ENCODE data around the gene NFASC. TPM values are rescaled to one million over a fixed set of nuclear protein-coding genes. Genes with fewer than 3 reads are reported as not detected.

NFASC gene
- total RNA-seq, 4 donors from 2014 or later: 7.9 to 68.7 (median 32.7) TPM

- intact Hi-C loops (cut with DNase I; ENCODE audit: low total_unique reads): no loop called here
- H3K27ac ChIP-seq: no peak overlapping the region
Measured at GRCh38 chr1:205016584-205016983, 145.9 kb downstream of the NFASC start.

GRCh38 chr1:205017001-205017400, 146.3 kb downstream of the NFASC start:
- H3K4me3 ChIP-seq: no peak overlapping the region
- no peaks in the 10 kb centered on the region for H3K27me3 ChIP-seq
- TF ChIP-seq CTCF (IDR thresholded peaks at IDR 0.05) (no peak), POLR2A (IDR thresholded peaks at IDR 0.05) (no peak)
- DNase-seq: no peak
- intact Hi-C loops (cut with DNase I; ENCODE audit: low total_unique reads): no loop called here
- no peaks in the 10 kb centered on the region for H3K36me3 ChIP-seq
- H3K4me1 ChIP-seq: peaks cover 0 to 7% of the 10 kb centered on the region in 2 donors
- no peak overlapping the region for H3K27ac ChIP-seq
- no peaks in the 10 kb centered on the region for H3K9me3 ChIP-seq

More at GRCh38 chr1:205016584-205016983, 145.9 kb downstream of the NFASC start:
- Histone ChIP-seq H3K4me1 (peaks cover 0 to 7% of the 10 kb centered on the region in 2 donors), H3K36me3 (no peaks in the 10 kb centered on the region), H3K4me3 (no peak overlapping the region), H3K9me3 (no peaks in the 10 kb centered on the region), H3K27me3 (no peaks in the 10 kb centered on the region)
- no peak for TF ChIP-seq POLR2A (IDR thresholded peaks at IDR 0.05)
- no peak for TF ChIP-seq CTCF (IDR thresholded peaks at IDR 0.05)
- no peak for DNase-seq

DNA sequence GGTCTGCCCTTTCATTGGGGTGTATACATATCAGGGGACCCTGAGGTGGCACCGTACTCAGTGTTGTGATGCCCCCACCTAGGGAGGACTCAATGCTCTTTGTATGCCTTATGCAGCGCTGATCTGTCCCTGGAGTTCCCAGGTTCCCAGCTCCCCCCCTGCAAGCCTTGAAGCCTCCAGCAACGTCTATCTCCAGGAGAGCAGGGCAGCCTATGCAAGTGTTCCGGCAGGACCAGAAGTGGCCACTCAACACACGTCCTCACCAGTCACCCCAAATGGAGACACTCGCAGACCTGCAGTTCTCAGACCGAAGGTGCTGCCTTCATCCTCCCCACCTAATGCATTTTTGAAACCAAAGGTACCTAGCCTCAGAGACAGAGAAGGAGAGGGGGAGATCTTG, 147.1 kb downstream of the NFASC start:
- no peaks in the 10 kb centered on the region for H3K36me3 ChIP-seq
- intact Hi-C loops (cut with DNase I; ENCODE audit: low total_unique reads): no loop called here
- TF ChIP-seq CTCF (IDR thresholded peaks at IDR 0.05) (no peak), POLR2A (IDR thresholded peaks at IDR 0.05) (no peak)
- H3K4me3 ChIP-seq: no peak overlapping the region
- no peaks in the 10 kb centered on the region for H3K9me3 ChIP-seq
- H3K27ac ChIP-seq: no peak overlapping the region
- no peak for DNase-seq
- no peaks in the 10 kb centered on the region for H3K27me3 ChIP-seq
- peaks cover 0 to 7% of the 10 kb centered on the region in 2 donors for H3K4me1 ChIP-seq

- Histone ChIP-seq H3K9me3 (no peaks in the 10 kb centered on the region), H3K4me1 (peaks cover 0 to 7% of the 10 kb centered on the region in 2 donors), H3K27ac (no peak overlapping the region), H3K4me3 (no peak overlapping the region), H3K36me3 (no peaks in the 10 kb centered on the region), H3K27me3 (no peaks in the 10 kb centered on the region)
- TF ChIP-seq CTCF (IDR thresholded peaks at IDR 0.05) (no peak), POLR2A (IDR thresholded peaks at IDR 0.05) (no peak)
- intact Hi-C loops (cut with DNase I; ENCODE audit: low total_unique reads): no loop called here
- DNase-seq: no peak
Measured at GRCh38 chr1:205018381-205018780, 147.7 kb downstream of the NFASC start.

DNA sequence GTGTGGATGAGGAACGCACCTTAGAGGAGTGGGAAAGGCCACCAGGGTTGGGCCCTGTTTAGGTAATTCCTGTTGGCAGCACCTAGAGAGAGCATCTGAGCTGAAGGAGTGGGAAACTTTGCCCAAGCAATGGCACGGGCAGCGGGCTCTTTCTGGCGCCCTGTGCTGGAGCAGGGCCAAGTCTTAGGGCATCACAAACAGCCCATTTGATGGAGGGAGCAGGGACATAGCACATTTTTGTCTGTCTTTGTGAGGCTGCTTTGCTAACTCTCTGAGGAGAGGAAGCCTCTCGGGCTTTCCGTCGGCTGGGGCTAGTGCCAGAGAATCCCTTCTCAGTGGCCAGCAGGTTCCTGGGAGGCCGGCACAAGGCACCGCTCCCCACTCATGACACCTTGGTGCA, 149.8 kb downstream of the NFASC start:
- H3K27me3 ChIP-seq: no peaks in the 10 kb centered on the region
- intact Hi-C loops (cut with DNase I; ENCODE audit: low total_unique reads): no loop called here
- no peaks in the 10 kb centered on the region for H3K4me1 ChIP-seq
- H3K27ac ChIP-seq: no peak overlapping the region
- no peak for DNase-seq
- no peak overlapping the region for H3K4me3 ChIP-seq
- H3K36me3 ChIP-seq: no peaks in the 10 kb centered on the region
- TF ChIP-seq CTCF (IDR thresholded peaks at IDR 0.05) (no peak), POLR2A (IDR thresholded peaks at IDR 0.05) (no peak)
- no peaks in the 10 kb centered on the region for H3K9me3 ChIP-seq
